ENCODE data around the gene KRTAP29-1. TPM values are rescaled to one million over a fixed set of nuclear protein-coding genes. Genes with fewer than 3 reads are reported as not detected.

The KRTAP29-1 gene
- total and polyA plus RNA-seq, 11 donors, result not detected

- H3K27me3 ChIP-seq, result no peaks in the 10 kb centered on the region
- intact Hi-C loops (cut with DNase I), result no loop called here
- WGBS, 4 donors, result 85 to 89% (median 87%) methylated on average over 20 of the region's 20 CpGs
- no peak for DNase-seq
- H3K9me3 ChIP-seq, result peaks cover 0 to 10% (median 0%) of the 10 kb centered on the region in 12 donors
- TF ChIP-seq CTCF (IDR thresholded peaks at IDR 0.05) (no peak), POLR2A (IDR thresholded peaks at IDR 0.05) (no peak)
- H3K4me1 ChIP-seq, result peaks cover 0 to 13% (median 0%) of the 10 kb centered on the region in 12 donors
- no peak overlapping the region for H3K4me3 ChIP-seq
- H3K27ac ChIP-seq, result no peak overlapping the region
- no peaks in the 10 kb centered on the region for H3K36me3 ChIP-seq
- no peak for ATAC-seq
Measured at GRCh38 chr17:41298458-41299135, 4.1 kb downstream of the KRTAP29-1 start.

- no peak for DNase-seq
- Histone ChIP-seq H3K4me3 (no peak overlapping the region), H3K36me3 (no peaks in the 10 kb centered on the region), H3K27me3 (peaks cover 0 to 3% (median 0%) of the 10 kb centered on the region in 9 donors), H3K9me3 (peaks cover 0 to 9% (median 0%) of the 10 kb centered on the region in 12 donors), H3K4me1 (peaks cover 0 to 5% (median 0%) of the 10 kb centered on the region in 12 donors), H3K27ac (no peak overlapping the region)
- no peak for ATAC-seq
- TF ChIP-seq POLR2A (IDR thresholded peaks at IDR 0.05) (no peak), CTCF (IDR thresholded peaks at IDR 0.05) (no peak)
- 91 to 95% (median 93%) methylated on average over 1 of the region's 1 CpG for WGBS, 4 donors
- intact Hi-C loops (cut with DNase I), result no loop called here
Measured at GRCh38 chr17:41296846-41297245, 5.8 kb downstream of the KRTAP29-1 start.

- no peaks in the 10 kb centered on the region for H3K9me3 ChIP-seq
- no peaks in the 10 kb centered on the region for H3K36me3 ChIP-seq
- TF ChIP-seq CTCF (IDR thresholded peaks at IDR 0.05), result no peak
- no peak for TF ChIP-seq POLR2A (IDR thresholded peaks at IDR 0.05)
- peaks cover 0 to 18% (median 0%) of the 10 kb centered on the region in 9 donors for H3K27me3 ChIP-seq
- no peaks in the 10 kb centered on the region for H3K4me1 ChIP-seq
- no peak overlapping the region for H3K4me3 ChIP-seq
- ATAC-seq (no peak), DNase-seq (no peak)
- WGBS, 4 donors, result 64 to 83% (median 75%) methylated on average over 1 of the region's 1 CpG
- H3K27ac ChIP-seq, result no peak overlapping the region
- intact Hi-C loops (cut with DNase I), result no loop called here
Measured at GRCh38 chr17:41294016-41294415, 8.6 kb downstream of the KRTAP29-1 start.

- Histone ChIP-seq H3K9me3 (no peaks in the 10 kb centered on the region), H3K27ac (no peak overlapping the region), H3K4me3 (no peak overlapping the region), H3K4me1 (no peaks in the 10 kb centered on the region), H3K36me3 (no peaks in the 10 kb centered on the region), H3K27me3 (peaks cover 0 to 17% (median 0%) of the 10 kb centered on the region in 9 donors)
- WGBS, 4 donors, result 80 to 87% (median 80%) methylated on average over 3 of the region's 3 CpGs
- intact Hi-C loops (cut with DNase I), result no loop called here
- ATAC-seq, result no peak
- no peak for DNase-seq
- TF ChIP-seq CTCF (IDR thresholded peaks at IDR 0.05) (no peak), POLR2A (IDR thresholded peaks at IDR 0.05) (no peak)
Measured at GRCh38 chr17:41287050-41287449, 15.6 kb downstream of the KRTAP29-1 start.
